HUDEP-2 (cell line): ENCODE results near the gene OXNAD1.

ENCODE experiments used
- DNase-seq, 76 experiments: peaks; one replicate each; lab custom pipeline; 2025; ENCODE audit not compliant: unreplicated experiment in 76 of 76; lab: John Stamatoyannopoulos, UW

The OXNAD1 gene

GRCh38 chr3:16245609-16246008 is 19.4 kb upstream of the OXNAD1 start:
- DNase-seq: no peak

DNA sequence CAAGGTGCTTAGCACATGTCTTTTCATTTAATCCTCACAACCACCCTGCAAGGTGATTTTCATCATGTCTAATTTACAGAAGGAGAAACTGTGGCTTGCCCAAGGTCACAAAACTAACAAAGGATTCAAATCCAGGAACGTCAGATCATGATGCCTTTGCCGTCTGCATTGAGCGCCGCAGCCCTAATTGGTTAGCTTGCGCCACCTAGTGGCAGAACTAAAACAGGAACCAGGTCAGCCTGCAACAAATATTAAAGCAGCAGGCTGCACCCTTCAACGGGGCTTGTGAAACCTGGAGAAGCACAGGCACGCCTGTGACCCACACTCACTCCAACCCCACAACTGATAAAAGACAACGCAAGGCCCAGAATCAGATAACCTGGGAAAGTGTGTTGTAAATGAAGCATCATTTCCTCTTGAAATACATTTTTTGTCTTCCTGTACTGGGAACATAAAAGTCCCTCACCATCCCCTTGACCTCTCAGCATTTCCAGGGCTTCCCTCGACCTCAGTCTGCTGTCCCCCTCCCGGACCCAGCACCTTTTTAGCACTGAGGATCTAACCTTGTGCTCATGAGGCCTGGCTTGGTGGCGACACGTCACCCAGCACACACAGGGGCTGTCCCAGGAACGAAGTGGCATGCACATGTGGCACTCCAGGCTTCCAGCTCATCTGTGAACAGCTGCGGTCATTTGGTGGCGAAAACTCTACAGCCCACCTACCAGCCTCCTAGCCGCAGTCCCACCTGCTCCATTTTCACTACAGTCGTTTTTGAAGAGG is 17.5 kb upstream of the OXNAD1 start:
- peak in 67 of 76 experiments; percentile 4 to 79 (median 48) for DNase-seq

DNA sequence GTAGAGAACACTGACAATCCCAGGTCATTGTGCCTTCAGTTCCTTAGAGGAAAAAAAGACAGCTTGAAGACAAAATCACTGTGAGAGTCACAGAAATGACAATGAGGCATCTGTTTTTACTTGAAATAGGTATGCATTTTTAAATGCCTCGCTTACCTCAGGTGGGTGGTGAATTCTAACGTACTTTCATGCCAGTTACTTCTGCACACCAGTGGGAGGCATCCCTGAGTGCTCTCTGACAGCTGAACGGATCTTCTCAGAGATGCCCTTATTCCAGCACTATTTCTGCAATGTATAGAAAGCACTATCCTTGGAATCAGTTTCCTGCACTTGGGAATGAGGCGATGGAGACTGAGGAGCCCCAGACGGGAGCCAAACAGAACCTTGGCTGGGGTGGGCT is 16.5 kb upstream of the OXNAD1 start:
- DNase-seq: no peak

GRCh38 chr3:16249336-16249735 is 15.7 kb upstream of the OXNAD1 start:
- peak in 19 of 76 experiments; percentile 1 to 34 (median 7) for DNase-seq

DNA sequence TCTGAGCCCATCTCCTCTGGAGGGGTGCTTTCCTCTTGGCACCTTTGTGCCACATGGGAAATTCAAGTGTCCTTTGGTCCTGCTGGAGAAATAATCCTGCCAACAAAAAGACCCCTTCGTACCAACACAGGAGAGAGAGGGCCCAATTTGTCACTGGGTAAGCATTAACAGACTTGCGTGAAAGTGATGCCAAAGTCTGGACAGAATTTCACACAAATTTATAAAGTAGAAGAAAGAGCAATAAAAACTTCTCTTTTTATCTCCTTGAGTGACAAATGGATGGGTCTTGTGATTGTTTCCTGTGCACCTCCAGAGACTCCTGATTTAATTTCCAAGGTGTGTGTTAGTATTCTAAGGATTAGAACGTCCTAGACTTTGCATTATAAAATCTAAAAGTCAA is 15.1 kb upstream of the OXNAD1 start:
- no peak for DNase-seq

DNA sequence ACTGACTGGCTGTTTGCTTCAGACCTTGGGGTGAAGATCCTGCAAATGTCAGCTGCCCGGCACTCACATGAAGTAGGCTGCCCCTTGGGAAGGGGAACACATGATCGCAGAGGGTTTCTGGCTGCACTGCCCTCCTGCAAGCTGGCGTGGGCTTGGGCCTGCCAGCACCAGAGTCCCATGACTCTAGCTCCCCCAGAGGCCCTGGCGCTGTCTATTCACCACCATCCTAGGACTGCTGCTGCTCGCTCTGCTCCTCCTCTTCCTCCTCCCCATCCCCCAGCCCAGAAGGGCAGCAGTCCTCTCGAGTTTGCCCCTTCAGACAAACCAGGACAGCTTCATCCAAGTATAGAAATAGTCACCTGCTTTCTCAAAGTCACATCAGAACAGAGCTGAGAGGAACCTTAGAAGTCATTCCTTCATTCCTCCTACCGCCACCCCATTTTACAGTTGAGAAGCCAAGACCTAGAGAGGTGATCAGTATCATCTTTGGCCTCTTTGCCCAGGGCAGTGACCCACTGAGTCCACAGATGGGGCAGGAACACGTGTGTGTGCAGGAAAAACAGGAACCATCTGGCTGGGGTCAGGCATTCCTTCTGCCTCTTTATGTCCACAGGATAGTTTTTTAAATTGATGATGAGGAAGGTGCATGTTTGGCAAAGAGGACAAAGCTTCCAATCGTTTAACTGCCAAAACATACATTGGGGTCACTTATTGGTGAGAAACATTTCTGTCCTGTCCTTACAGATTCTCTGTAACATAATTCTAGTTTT is 13.5 kb upstream of the OXNAD1 start:
- no peak for DNase-seq

DNA sequence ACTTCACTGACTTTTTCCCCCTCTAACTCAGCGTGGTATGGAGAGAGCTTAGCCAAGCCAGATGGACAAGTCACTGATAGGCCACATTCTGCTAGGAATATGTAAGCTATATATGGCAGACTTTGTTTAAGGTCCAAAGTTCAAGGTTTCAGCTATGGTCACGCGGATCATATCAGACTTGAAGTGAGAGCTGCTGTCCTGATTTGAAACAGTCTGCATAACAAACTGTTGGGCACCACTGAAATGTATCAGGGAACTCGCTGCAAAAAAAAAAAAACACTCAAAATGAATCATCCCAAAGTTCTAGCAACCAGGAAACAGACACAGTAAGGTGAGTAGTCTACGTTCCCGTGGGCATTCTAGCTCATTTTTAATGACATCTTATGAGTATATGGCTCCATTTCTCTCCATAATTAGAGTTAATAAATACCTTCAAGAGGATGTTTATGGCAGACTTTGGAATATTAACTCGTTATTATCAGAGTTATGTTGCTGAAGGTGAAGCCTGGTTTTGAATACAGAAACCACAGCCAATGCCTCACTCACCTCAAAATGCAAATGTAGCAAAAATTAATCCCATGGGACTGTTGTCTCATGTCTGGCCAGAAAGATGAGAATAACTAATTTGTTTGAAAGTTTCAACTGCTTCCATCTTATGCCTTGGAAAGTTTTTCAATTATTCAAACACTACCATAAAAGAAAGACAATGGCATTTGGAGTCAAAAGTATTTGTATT is 12.6 kb upstream of the OXNAD1 start:
- DNase-seq: no peak

GRCh38 chr3:16252988-16253387 is 12.0 kb upstream of the OXNAD1 start:
- no peak for DNase-seq

- DNase-seq: no peak
These were observed 11.4 kb upstream of the OXNAD1 start for GRCh38 chr3:16253601-16254000.

GRCh38 chr3:16254916-16255315 is 10.1 kb upstream of the OXNAD1 start:
- DNase-seq: no peak

- no peak for DNase-seq
These were observed 9.7 kb upstream of the OXNAD1 start for GRCh38 chr3:16255326-16255725.

GRCh38 chr3:16255726-16256125 is 9.3 kb upstream of the OXNAD1 start:
- no peak for DNase-seq

- DNase-seq: no peak
These were observed 7.7 kb upstream of the OXNAD1 start for GRCh38 chr3:16257309-16257708.

DNA sequence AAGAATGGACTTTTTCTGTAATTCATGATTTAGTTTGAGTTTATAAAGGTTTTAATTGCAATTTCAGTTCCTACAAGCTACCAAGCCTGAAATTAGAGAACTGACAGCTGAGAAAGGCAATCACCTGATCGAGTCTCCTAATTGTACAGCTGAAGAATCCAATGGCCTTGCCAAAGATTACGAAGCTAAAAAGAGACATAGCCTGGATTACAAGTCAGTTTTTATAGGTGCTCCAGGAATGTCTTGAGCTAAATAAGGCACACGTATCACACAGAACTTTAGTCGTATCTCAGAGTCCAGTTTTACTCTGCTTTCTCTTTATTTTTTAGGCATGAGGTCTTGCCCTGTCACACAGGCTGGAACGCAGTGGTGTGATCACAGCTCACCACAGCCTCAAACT is 6.8 kb upstream of the OXNAD1 start:
- no peak for DNase-seq

DNA sequence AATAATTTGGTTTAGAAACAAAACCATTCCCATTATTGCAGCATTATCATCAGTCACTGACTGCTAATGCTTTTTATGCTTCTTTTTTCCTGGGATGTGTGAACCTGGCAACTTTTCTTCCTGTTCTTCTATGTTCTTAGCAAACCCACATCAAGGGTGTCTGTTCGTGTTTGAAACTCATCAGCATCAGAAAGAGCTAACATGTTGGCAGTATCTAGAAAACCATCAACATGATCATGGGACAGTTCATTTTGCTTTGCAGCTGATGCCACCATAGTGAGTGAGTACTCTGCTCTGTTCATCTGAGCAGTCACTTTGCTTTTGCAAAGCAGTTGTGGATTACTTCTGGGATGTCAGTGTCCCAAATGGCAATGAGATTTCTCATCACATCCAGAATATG is 6.1 kb upstream of the OXNAD1 start:
- no peak for DNase-seq

GRCh38 chr3:16260046-16260445 is 5.0 kb upstream of the OXNAD1 start:
- DNase-seq: no peak

GRCh38 chr3:16262174-16262573 is 2.8 kb upstream of the OXNAD1 start:
- DNase-seq: no peak

DNA sequence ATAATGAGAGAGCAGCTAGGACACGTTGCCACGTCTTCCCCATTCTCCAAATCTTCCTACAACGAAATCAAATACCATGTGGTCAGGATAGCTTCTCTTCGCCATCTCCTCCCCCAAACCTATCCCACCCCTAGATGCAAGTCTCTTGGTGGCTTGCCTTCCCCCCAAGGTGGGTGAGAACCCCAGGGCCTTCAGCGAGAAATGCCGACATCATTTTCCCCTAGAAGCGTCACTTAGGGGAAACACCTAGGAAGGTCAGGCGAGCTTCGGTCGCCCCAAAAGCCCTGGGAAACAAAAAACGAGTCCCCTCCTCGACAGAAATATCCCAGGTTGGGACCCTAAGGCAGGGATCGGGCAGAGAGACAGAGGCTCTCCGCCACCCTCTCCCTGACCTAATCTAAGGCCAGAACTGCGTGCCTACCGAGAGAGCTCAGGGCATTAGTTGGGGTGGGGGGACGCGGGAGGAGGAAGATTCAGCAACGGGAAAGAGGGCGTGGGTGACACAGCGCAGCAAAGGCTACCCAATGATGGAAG is 771 bp upstream of the OXNAD1 start:
- no peak for DNase-seq

DNA sequence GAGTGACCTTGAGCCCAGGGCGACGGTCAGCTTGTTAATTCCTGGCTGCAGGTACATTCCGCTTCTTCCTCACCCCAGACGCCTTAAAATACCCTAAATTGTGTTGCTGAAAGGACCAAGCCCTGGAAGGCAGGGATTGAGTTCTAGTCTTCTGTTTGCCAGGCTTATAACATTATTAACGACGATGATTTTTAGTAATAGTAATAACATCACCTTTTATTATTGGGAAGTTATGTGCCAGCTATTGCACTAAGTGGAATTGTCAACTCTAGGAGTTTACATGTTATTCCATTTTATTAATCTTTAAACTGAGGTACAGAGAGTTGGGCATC is 409 bp downstream of the OXNAD1 start:
- DNase-seq: no peak

DNA sequence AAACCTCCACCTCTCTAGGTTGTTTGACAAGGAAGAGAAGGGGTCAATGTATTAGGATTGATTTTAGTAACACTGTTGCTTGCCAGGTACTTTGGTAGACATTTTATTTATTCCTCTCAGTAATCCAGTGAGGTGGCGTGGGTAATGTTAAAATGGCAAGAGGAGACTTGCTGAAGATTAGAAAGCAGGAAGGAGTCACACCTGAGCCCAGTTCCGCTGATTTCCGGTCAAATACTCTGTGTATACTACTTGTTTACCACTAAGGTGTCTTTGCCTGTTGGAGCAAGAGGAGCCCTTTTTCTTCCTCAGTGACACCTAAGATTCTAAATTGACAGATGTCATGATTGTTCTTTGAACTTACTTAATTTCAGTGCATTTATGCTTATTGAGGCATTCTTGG is 1.7 kb downstream of the OXNAD1 start:
- DNase-seq: no peak

DNA sequence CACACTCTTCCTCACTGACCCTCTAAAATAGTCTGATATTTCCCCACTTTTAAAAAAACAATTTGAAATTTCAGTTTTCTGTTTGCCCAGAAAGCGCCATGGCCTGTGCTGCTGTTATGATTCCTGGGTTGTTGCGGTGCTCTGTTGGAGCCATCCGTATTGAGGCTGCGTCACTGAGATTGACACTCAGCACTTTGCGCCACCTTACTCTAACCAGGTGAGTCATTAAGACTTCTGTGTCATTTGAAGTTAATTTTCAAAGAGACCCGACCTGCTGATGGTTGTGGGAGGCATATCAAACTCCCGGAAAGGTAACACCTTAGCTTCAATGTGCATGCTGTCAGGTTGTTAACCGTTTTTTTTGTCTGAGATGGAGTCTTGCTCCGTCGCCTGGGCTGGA is 5.8 kb downstream of the OXNAD1 start:
- DNase-seq: no peak
